SH-SY5Y (cell line): ENCODE results near the gene ARIH1.

ENCODE experiments used
- GATA2 ChIP-seq: IDR thresholded peaks from 2 replicates; pipeline ENCODE4 v1.6.1; 2011; ENCODE audit warnings: mild to moderate bottlenecking, low read depth, low read length
- GATA3 ChIP-seq: IDR thresholded peaks from 2 replicates; pipeline ENCODE4 v1.6.1; 2011; ENCODE audit warnings: low read depth, mild to moderate bottlenecking, low read length, moderate library complexity

DNA sequence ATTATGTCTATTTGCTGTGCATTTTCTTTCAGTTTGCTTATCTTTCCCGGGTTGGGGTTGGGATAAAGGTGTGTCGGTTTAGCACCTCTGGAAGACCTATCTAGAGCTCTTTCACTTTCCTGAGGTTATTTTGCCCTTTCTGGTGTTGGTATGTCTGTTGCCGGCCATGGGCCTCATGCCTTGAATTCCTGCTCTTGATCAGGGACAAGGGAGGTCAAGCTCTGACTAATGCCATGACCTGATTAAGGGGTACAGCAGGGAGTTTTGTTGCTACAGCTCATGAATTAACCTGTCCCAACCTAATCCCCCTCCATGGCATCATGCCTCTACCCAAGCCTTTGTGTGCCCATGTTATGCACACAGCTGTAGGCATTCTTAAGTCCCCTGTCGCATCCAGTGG lies 109.9 kb downstream of the ARIH1 start:
- TF ChIP-seq GATA3 (no peak), GATA2 (no peak)
